PC-9 (cell line): Measurements from ENCODE around the gene GIT1.

Experiments
- CTCF ChIP-seq: fragments of 200-600 bp; sonication (generic); conservative IDR thresholded peaks from 2 replicates; pipeline ENCODE4 v1.6.1; 2017; ENCODE audit warnings: mixed run types, antibody characterized with exemption, mild to moderate bottlenecking, moderate library complexity
- EZH2 ChIP-seq: fragments of 200-600 bp; sonication (generic); IDR thresholded peaks from 2 replicates; pipeline ENCODE4 v1.8.0; 2017; ENCODE audit warnings: antibody characterized with exemption, low read depth

DNA sequence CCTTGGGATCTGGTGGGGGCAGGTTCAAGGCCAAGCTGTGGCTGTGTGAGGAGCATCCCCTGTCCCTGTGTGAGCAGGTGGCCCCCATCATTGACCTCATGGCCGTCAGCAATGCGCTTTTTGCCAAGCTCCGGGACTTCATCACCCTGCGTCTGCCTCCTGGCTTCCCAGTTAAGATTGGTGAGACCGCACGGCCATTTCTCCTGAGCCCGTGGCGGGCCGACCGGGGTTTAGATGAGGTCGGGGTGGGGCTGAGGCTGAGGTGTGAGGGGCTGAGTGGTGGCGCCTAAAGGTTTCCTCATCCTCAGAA is 22.6 kb upstream of the GIT1 start:
- TF ChIP-seq EZH2 (no peak), CTCF (no peak)
